Esophagus squamous epithelium (tissue), 5 donors: Measurements from ENCODE around the gene FBH1. TPM values are rescaled to one million over a fixed set of nuclear protein-coding genes. Genes with fewer than 3 reads are reported as not detected.
A peak's percentile ranks its signal among the peaks of the same experiment; 100 is the strongest.

Experiments
- DNase-seq: peaks from one replicate; lab custom pipeline; 2025; lab: John Stamatoyannopoulos, UW
- H3K27ac ChIP-seq, 4 donors: fragments of 200-600 bp; sonication (generic); one replicate each; pipeline ENCODE4 v1.5.1; 2016 to 2019; ENCODE audit warnings: mild to moderate bottlenecking in 1 of 4
- H3K27me3 ChIP-seq, 4 donors: fragments of 200-600 bp; sonication (generic); 1 replicate in 3 of 4; 2 replicates in 1 of 4; pipeline versions ENCODE4 v1.5.1 to v1.6.0; 2017 to 2021; ENCODE audit warnings: antibody characterized with exemption in 1 of 4
- H3K36me3 ChIP-seq, 3 donors: fragments of 200-600 bp; sonication (generic); one replicate each; pipeline ENCODE4 v1.5.1; 2016 to 2019
- H3K4me1 ChIP-seq, 3 donors: fragments of 200-600 bp; sonication (generic); one replicate each; pipeline ENCODE4 v1.5.1; 2017 to 2019
- H3K4me3 ChIP-seq, 4 donors: fragments of 200-600 bp; sonication (generic); 1 replicate in 3 of 4; 2 replicates in 1 of 4; pipeline ENCODE4 v1.5.1; 2016 to 2019; ENCODE audit warnings: mild to moderate bottlenecking in 2 of 4, moderate library complexity in 1 of 4
- H3K9me3 ChIP-seq, 3 donors: fragments of 200-600 bp; sonication (generic); one replicate each; pipeline ENCODE4 v1.5.1; 2016 to 2019
- POLR2A ChIP-seq, 4 donors: fragments of 450-650 bp; IDR thresholded peaks; one replicate each; pipeline ENCODE4 v1.6.1; 2017; ENCODE audit warnings: antibody characterized with exemption in 4 of 4, mild to moderate bottlenecking in 4 of 4, moderate library complexity in 3 of 4
- WGBS, 2 donors: methylation state at CpG; one replicate each; pipeline ENCODE4 v1.1.5; 2018; 5-methylcytosine and 5-hydroxymethylcytosine counted together
- intact Hi-C: fragments of 100-400 bp; cut with DNase I; formaldehyde crosslinking; loops from one replicate; pipeline ENCODE4 v1.15.0; 2022
- total RNA-seq, 4 donors: library from RNA; depleted of rRNA; stranded (reverse); fragments of >200 nt; gene quantifications; one replicate each; pipeline ENCODE4 v1.1.0, GENCODE V29; 2016
- TF ChIP-seq, protein P1 (sequence below), 6 experiments: fragments of 450-650 bp in 4 of 6; fragments of 200-600 bp in 2 of 6; sonication (generic) in 2 of 6; IDR thresholded peaks; one replicate each; pipeline ENCODE4 v1.5.1; 2016 to 2019; ENCODE audit warnings: antibody characterized with exemption in 6 of 6, mild to moderate bottlenecking in 4 of 6, moderate library complexity in 4 of 6
- donor health status: DM: yes; HTN: yes; CAD: no.

FBH1 gene
- total RNA-seq: 10 to 100 TPM; 48.5 to 93.8 (median 54.1) TPM

- Histone ChIP-seq H3K4me1 (peaks cover 15 to 45% (median 24%) of the 10 kb centered on the region in 3 donors), H3K9me3 (no peaks in the 10 kb centered on the region), H3K27ac (peak within 1 kb of the TSS; percentile 86 to 96 (median 95)), H3K4me3 (peak within 1 kb of the TSS; percentile 59 to 92 (median 84)), H3K36me3 (peaks cover 0 to 45% (median 0%) of the 10 kb centered on the region in 3 donors), H3K27me3 (no peaks in the 10 kb centered on the region)
- TF ChIP-seq POLR2A (IDR thresholded peaks at IDR 0.05): peak in 2 of 4 donors; percentile 67 to 73
- TF ChIP-seq, protein P1, sequence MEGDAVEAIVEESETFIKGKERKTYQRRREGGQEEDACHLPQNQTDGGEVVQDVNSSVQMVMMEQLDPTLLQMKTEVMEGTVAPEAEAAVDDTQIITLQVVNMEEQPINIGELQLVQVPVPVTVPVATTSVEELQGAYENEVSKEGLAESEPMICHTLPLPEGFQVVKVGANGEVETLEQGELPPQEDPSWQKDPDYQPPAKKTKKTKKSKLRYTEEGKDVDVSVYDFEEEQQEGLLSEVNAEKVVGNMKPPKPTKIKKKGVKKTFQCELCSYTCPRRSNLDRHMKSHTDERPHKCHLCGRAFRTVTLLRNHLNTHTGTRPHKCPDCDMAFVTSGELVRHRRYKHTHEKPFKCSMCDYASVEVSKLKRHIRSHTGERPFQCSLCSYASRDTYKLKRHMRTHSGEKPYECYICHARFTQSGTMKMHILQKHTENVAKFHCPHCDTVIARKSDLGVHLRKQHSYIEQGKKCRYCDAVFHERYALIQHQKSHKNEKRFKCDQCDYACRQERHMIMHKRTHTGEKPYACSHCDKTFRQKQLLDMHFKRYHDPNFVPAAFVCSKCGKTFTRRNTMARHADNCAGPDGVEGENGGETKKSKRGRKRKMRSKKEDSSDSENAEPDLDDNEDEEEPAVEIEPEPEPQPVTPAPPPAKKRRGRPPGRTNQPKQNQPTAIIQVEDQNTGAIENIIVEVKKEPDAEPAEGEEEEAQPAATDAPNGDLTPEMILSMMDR (IDR thresholded peaks at IDR 0.05): peak in 1 of 6 experiments; percentile 15
- DNase-seq: peak; percentile 78
- 5% methylated on average over 4 of the region's 109 CpGs; no CpG with 5 or more reads in 1 of the 2 donors for WGBS, 2 donors
- intact Hi-C loops: no loop called here
These were observed at the start of gene FBH1, which contains the start of gene ANKRD16 for GRCh38 chr10:5889624-5890451. Gene FBH1, plus strand, starts transcription at chr10:5890243. Its CDS starts 103 bp downstream, at chr10:5890346. Gene ANKRD16, minus strand, starts transcription at chr10:5889893. Its CDS starts 539 bp downstream, at chr10:5889354.

- whole genome bisulfite sequencing, 2 donors: 49 to 69% methylated on average over 19 to 23 of the region's 40 CpGs
- DNase-seq: no peak
- no peaks in the 10 kb centered on the region for H3K36me3 ChIP-seq
- H3K27me3 ChIP-seq: no peaks in the 10 kb centered on the region
- peak overlapping the region in 1 of 4 donors; percentile 13 for H3K4me3 ChIP-seq
- TF ChIP-seq, protein P1 (IDR thresholded peaks at IDR 0.05): no peak
- no peak for TF ChIP-seq POLR2A (IDR thresholded peaks at IDR 0.05)
- H3K27ac ChIP-seq: no peak overlapping the region
- intact Hi-C loops: no loop called here
- peaks cover 0 to 21% (median 3%) of the 10 kb centered on the region in 3 donors for H3K4me1 ChIP-seq
- H3K9me3 ChIP-seq: no peaks in the 10 kb centered on the region
These were observed 49.4 kb upstream of the FBH1 start for GRCh38 chr10:5840314-5841307.

GRCh38 chr10:5841965-5842364 lies 48.1 kb upstream of the FBH1 start:
- Histone ChIP-seq H3K9me3 (no peaks in the 10 kb centered on the region), H3K4me1 (peaks cover 0 to 29% (median 3%) of the 10 kb centered on the region in 3 donors), H3K4me3 (no peak overlapping the region), H3K36me3 (no peaks in the 10 kb centered on the region), H3K27ac (no peak overlapping the region), H3K27me3 (no peaks in the 10 kb centered on the region)
- TF ChIP-seq POLR2A (IDR thresholded peaks at IDR 0.05): no peak
- TF ChIP-seq, protein P1 (IDR thresholded peaks at IDR 0.05): no peak
- intact Hi-C loops: no loop called here
- 91 to 92% methylated on average over 13 to 14 of the region's 14 CpGs for WGBS, 2 donors
- no peak for DNase-seq

- H3K36me3 ChIP-seq: no peaks in the 10 kb centered on the region
- WGBS, 2 donors: 69 to 73% methylated on average over 4 of the region's 4 CpGs
- intact Hi-C loops: no loop called here
- peaks cover 0 to 29% (median 3%) of the 10 kb centered on the region in 3 donors for H3K4me1 ChIP-seq
- no peaks in the 10 kb centered on the region for H3K9me3 ChIP-seq
- TF ChIP-seq, protein P1 (IDR thresholded peaks at IDR 0.05): no peak
- TF ChIP-seq POLR2A (IDR thresholded peaks at IDR 0.05): no peak
- H3K27me3 ChIP-seq: no peaks in the 10 kb centered on the region
- no peak overlapping the region for H3K27ac ChIP-seq
- H3K4me3 ChIP-seq: no peak overlapping the region
- no peak for DNase-seq
These were observed 46.2 kb upstream of the FBH1 start for GRCh38 chr10:5843686-5844344.
